Caco-2 (cell line): ENCODE measurements around the gene RCL1. TPM values are rescaled to one million over a fixed set of nuclear protein-coding genes. Genes with fewer than 3 reads are reported as not detected.

Source experiments
- BruUV-seq: library from RNA; stranded (reverse); fragments of 400-500 nt; replicated peaks from 2 replicates; lab custom pipeline; 2021; lab: Mats Ljungman, UMichigan
- CTCF ChIA-PET: fragments of 300-600 bp; sonication (Branson Sonifier 250); formaldehyde crosslinking; loops from one replicate; lab custom pipeline; 2022; ENCODE audit warnings: antibody characterized with exemption; lab: Charles Lee
- POLR2A ChIA-PET: fragments of 300-600 bp; sonication (Branson Sonifier 250); formaldehyde crosslinking; loops from one replicate; lab custom pipeline; 2022; ENCODE audit warnings: antibody characterized with exemption; lab: Charles Lee
- DNase-seq, 2 experiments: peaks; one replicate each; pipeline versions ENCODE4 v3.0.0 to v3.0.0-alpha.2; 2020 to 2022
- H3K27me3 ChIP-seq: replicated peaks from 2 replicates; pipeline ENCODE4 v1.6.0; 2011; ENCODE audit warnings: low read length; ENCODE audit not compliant: control insufficient read depth, insufficient read depth
- H3K36me3 ChIP-seq: 2 replicates; pipeline ENCODE4 v1.5.1; 2011; ENCODE audit warnings: low read length; ENCODE audit not compliant: control insufficient read depth, insufficient read depth
- H3K4me1 ChIP-seq: fragments of 250-450 bp; sonication (Bioruptor Pico); 2 replicates; pipeline ENCODE4 v1.5.1; 2020; ENCODE audit warnings: mild to moderate bottlenecking
- H3K4me3 ChIP-seq: 2 replicates; pipeline ENCODE4 v1.5.1; 2011; ENCODE audit warnings: low read depth, mild to moderate bottlenecking, control low read depth, low read length
- H3K9me3 ChIP-seq: fragments of 250-450 bp; sonication (Bioruptor Pico); 2 replicates; pipeline ENCODE4 v1.5.1; 2020; ENCODE audit warnings: mild to moderate bottlenecking, moderate library complexity
- H3K27ac Mint-ChIP-seq: one replicate; pipeline ENCODE4 v1.8.0; 2022; ENCODE audit warnings: mixed read lengths; ENCODE audit not compliant: unreplicated experiment
- H3K27me3 Mint-ChIP-seq: one replicate; pipeline ENCODE4 v1.8.0; 2022; ENCODE audit warnings: mixed read lengths; ENCODE audit not compliant: insufficient read depth, unreplicated experiment
- H3K36me3 Mint-ChIP-seq: one replicate; pipeline ENCODE4 v1.8.0; 2022; ENCODE audit warnings: mild to moderate bottlenecking, mixed read lengths; ENCODE audit not compliant: insufficient read depth, unreplicated experiment
- H3K4me1 Mint-ChIP-seq: one replicate; pipeline ENCODE4 v1.8.0; 2022; ENCODE audit warnings: low read depth, mixed read lengths; ENCODE audit not compliant: unreplicated experiment
- H3K4me3 Mint-ChIP-seq: one replicate; pipeline ENCODE4 v1.8.0; 2022; ENCODE audit warnings: mild to moderate bottlenecking, moderate library complexity, mixed read lengths; ENCODE audit not compliant: unreplicated experiment
- H3K9me3 Mint-ChIP-seq: one replicate; pipeline ENCODE4 v1.8.0; 2022; ENCODE audit warnings: mixed read lengths; ENCODE audit not compliant: unreplicated experiment
- CTCF ChIP-seq, 2 experiments: fragments of 200-600 bp in 1 of 2; IDR thresholded peaks; 1 replicate in 1 of 2; 2 replicates in 1 of 2; pipeline versions ENCODE4 v1.5.1 to v1.8.0; 2011 to 2022; ENCODE audit warnings: antibody characterized with exemption in 1 of 2, control low read depth in 1 of 2, inconsistent platforms in 1 of 2, low read depth in 1 of 2, low read length in 1 of 2, mild to moderate bottlenecking in 1 of 2, moderate library complexity in 1 of 2; ENCODE audit not compliant: insufficient read depth in 1 of 2, severe bottlenecking in 1 of 2, unreplicated experiment in 1 of 2
- intact Hi-C: fragments of 100-400 bp; cut with micrococcal nuclease; formaldehyde crosslinking; loops from one replicate; pipeline ENCODE4 v1.10.0; 2022; ENCODE audit not compliant: unreplicated experiment
- total RNA-seq: library from RNA; stranded (reverse); gene quantifications from 2 replicates; pipeline ENCODE4 v1.2.3, GENCODE V29; 2022

Gene RCL1
- total RNA-seq, 1 experiment from 2014 or later: 15.7 TPM

DNA sequence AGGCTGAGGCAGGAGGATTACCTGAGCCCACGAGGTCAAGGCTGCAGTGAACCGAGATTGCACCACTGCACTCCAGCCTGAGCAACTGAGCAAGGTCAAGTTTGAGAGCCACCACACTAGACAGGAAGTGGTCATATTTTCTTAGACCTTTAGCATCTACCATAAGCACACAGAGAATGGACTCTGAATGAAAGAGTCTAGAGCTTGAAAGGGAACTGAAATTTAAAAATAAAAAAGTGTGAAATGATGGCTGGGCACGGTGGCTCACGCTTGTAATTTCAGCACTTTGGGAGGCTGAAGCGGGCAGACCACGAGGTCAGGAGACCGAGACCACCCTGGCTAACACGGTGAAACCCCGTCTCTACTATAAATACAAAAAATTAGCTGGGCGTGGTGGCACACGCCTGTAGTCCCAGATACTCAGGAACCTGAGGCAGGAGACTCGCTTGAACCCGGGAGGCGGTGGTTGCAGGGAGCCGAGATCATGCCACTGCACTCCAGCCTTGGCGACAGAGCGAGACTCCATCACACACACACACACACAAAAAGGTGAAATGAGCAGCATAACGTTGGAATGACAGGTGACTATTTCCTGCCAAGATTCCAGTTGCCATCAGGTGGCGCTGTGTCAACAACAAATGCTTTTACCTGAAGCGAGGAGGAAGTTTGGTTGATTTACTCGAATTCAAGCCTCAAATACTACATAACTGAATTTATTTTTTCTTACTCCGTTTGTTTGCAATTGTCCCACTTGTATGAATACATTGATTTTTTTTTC is 30.4 kb upstream of the RCL1 start:
- no peak overlapping the region for H3K27ac Mint-ChIP-seq
- intact Hi-C loops: loop anchor here (1.0 to 2.0 kb wide), 4 partner anchors 31 to 226 kb away; partner anchors contain the start of gene RCL1
- no TSS peak for BruUV-seq
- ChIA-PET POLR2A (no interaction called here), CTCF (interaction anchor here (0.6 to 1.2 kb wide), 5 partner anchors 8 to 227 kb away, joined by 3 to 7 read pairs (median 4); no protein-coding TSS in a partner anchor)
- H3K4me3 Mint-ChIP-seq: peak overlapping the region; percentile 25
- Histone ChIP-seq H3K9me3 (no peaks in the 10 kb centered on the region), H3K36me3 (no peaks in the 10 kb centered on the region), H3K4me3 (no peak overlapping the region), H3K4me1 (0 out of 2 replicates have a peak, but pooled peaks cover 3% of the 10 kb centered on the region), H3K27me3 (no peaks in the 10 kb centered on the region)
- H3K9me3 Mint-ChIP-seq: no peaks in the 10 kb centered on the region
- peak; percentile 55 to 70 for DNase-seq
- H3K36me3 Mint-ChIP-seq: no peaks in the 10 kb centered on the region
- no peaks in the 10 kb centered on the region for H3K4me1 Mint-ChIP-seq
- H3K27me3 Mint-ChIP-seq: peaks cover 10% of the 10 kb centered on the region
- TF ChIP-seq CTCF (IDR thresholded peaks at IDR 0.05; ENCODE audit: insufficient read depth in 1 of 2, low read depth in 1 of 2, low read length in 1 of 2, severe bottlenecking in 1 of 2, unreplicated experiment in 1 of 2): peak; percentile 65 to 78

- peaks cover 10% of the 10 kb centered on the region for H3K27me3 Mint-ChIP-seq
- H3K36me3 Mint-ChIP-seq: no peaks in the 10 kb centered on the region
- intact Hi-C loops: loop anchor here (1.0 to 2.0 kb wide), 4 partner anchors 30 to 225 kb away; partner anchors contain the start of gene RCL1
- peak overlapping the region; percentile 25 for H3K4me3 Mint-ChIP-seq
- TF ChIP-seq CTCF (IDR thresholded peaks at IDR 0.05; ENCODE audit: insufficient read depth in 1 of 2, low read depth in 1 of 2, low read length in 1 of 2, severe bottlenecking in 1 of 2, unreplicated experiment in 1 of 2): no peak
- Histone ChIP-seq H3K9me3 (no peaks in the 10 kb centered on the region), H3K4me3 (no peak overlapping the region), H3K36me3 (no peaks in the 10 kb centered on the region), H3K27me3 (no peaks in the 10 kb centered on the region), H3K4me1 (0 out of 2 replicates have a peak, but pooled peaks cover 3% of the 10 kb centered on the region)
- no TSS peak for BruUV-seq
- ChIA-PET POLR2A (interaction anchor here (1.0 kb wide), 1 partner anchor 29 kb away, joined by 4 read pairs; the partner anchor contains the start of gene RCL1), CTCF (interaction anchor here (1.1 kb wide), 1 partner anchor 161 kb away, joined by 4 read pairs; no protein-coding TSS in a partner anchor)
- DNase-seq: no peak
- no peaks in the 10 kb centered on the region for H3K4me1 Mint-ChIP-seq
- no peak overlapping the region for H3K27ac Mint-ChIP-seq
- H3K9me3 Mint-ChIP-seq: no peaks in the 10 kb centered on the region
Measured at GRCh38 chr9:4762886-4763541, 29.7 kb upstream of the RCL1 start.

- no peaks in the 10 kb centered on the region for H3K4me1 Mint-ChIP-seq
- Histone ChIP-seq H3K4me3 (no peak overlapping the region), H3K36me3 (no peaks in the 10 kb centered on the region), H3K9me3 (no peaks in the 10 kb centered on the region), H3K27me3 (no peaks in the 10 kb centered on the region), H3K4me1 (0 out of 2 replicates have a peak, but pooled peaks cover 3% of the 10 kb centered on the region)
- H3K9me3 Mint-ChIP-seq: no peaks in the 10 kb centered on the region
- H3K36me3 Mint-ChIP-seq: no peaks in the 10 kb centered on the region
- intact Hi-C loops: no loop called here
- peaks cover 10% of the 10 kb centered on the region for H3K27me3 Mint-ChIP-seq
- H3K27ac Mint-ChIP-seq: no peak overlapping the region
- BruUV-seq: no TSS peak
- no peak for TF ChIP-seq CTCF (IDR thresholded peaks at IDR 0.05; ENCODE audit: insufficient read depth in 1 of 2, low read depth in 1 of 2, low read length in 1 of 2, severe bottlenecking in 1 of 2, unreplicated experiment in 1 of 2)
- ChIA-PET POLR2A (no interaction called here), CTCF (no interaction called here)
- DNase-seq: no peak
- no peak overlapping the region for H3K4me3 Mint-ChIP-seq
Measured at GRCh38 chr9:4764033-4764432, 28.7 kb upstream of the RCL1 start.
